ENCODE results near the gene STX17.

Gene STX17

DNA sequence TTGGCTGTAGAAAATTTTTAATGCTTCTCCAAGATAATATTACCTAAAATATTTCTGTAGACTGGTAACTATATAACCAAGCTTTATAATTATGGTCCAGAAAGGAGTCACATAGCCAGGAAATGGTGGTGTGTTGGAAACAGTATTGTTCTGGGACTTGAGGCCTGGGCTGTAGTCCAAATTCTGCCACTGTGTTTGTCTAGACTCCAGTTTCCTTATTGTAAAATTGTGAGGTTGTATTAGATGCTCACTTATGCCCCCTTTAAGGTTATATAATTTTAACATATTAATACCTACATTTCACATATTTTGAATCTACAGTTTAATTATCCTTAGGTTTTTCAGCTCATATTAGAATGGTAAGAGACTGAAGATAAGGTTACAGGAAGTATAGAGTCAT, 42.4 kb downstream of the STX17 start:
- TF ChIP-seq, protein P1, sequence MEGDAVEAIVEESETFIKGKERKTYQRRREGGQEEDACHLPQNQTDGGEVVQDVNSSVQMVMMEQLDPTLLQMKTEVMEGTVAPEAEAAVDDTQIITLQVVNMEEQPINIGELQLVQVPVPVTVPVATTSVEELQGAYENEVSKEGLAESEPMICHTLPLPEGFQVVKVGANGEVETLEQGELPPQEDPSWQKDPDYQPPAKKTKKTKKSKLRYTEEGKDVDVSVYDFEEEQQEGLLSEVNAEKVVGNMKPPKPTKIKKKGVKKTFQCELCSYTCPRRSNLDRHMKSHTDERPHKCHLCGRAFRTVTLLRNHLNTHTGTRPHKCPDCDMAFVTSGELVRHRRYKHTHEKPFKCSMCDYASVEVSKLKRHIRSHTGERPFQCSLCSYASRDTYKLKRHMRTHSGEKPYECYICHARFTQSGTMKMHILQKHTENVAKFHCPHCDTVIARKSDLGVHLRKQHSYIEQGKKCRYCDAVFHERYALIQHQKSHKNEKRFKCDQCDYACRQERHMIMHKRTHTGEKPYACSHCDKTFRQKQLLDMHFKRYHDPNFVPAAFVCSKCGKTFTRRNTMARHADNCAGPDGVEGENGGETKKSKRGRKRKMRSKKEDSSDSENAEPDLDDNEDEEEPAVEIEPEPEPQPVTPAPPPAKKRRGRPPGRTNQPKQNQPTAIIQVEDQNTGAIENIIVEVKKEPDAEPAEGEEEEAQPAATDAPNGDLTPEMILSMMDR (IDR thresholded peaks at IDR 0.05) = no peak
- TF ChIP-seq ZFX (IDR thresholded peaks at IDR 0.05; ENCODE audit: borderline replicate concordance) = no peak
- H3K27ac ChIP-seq = no peak overlapping the region

DNA sequence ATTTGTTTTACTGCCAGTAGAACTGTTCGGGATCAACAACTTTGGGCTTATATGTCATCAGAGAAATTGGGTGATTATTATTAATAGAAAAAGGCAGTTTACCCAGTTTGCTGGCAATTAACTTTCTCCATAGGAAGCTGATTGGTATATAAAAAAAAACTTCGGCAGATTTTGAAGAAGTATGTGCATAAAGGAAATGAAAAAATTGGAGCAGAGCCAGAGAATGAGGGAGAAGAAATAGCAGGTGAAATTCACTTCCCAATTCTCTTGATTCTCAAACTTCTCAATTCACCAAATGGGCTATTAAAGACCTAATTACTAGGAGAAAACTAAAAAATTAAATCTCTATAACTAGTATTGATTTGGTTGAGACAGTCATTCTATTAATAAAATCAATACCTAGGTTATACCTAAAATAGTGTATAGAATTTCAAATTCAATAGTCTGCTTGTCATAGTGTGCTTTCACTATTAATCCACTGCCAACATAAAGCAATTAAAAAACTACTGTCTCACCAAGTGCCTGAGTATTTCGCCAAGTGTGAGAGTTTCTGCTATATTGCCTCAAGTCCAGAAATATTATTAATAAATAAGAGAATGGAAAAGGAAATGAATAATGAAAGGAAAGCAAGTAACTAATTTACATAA, 47.5 kb downstream of the STX17 start:
- TF ChIP-seq ZFX (IDR thresholded peaks at IDR 0.05; ENCODE audit: borderline replicate concordance) = no peak
- TF ChIP-seq, protein P1 (IDR thresholded peaks at IDR 0.05) = no peak

GRCh38 chr9:99954819-99955218, 48.4 kb downstream of the STX17 start:
- no peak overlapping the region for H3K27ac ChIP-seq
- TF ChIP-seq, protein P1 (IDR thresholded peaks at IDR 0.05) = no peak
- TF ChIP-seq ZFX (IDR thresholded peaks at IDR 0.05; ENCODE audit: borderline replicate concordance) = no peak

More for the DNA sequence above, 47.5 kb downstream of the STX17 start:
- no peak overlapping the region for H3K27ac ChIP-seq

DNA sequence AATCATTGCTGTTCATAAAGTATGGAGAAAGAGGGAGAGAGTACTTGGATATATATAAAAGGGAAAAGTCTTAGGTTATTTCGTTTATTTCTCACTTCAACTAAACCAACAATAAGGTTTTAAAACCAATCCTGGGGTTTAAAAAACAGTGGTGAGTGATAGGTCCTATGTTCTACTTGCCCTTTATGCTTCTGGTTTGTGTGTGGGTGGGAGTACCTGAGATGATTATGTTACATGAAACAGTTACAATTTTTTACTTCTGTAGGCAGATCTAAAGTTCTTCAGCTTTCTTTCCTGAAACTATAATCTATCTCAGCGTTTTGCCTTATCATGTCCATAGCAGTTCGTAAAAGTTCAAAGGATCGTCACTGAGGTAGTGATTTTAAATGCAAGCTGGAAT, 49.2 kb downstream of the STX17 start:
- no peak overlapping the region for H3K27ac ChIP-seq
- no peak for TF ChIP-seq ZFX (IDR thresholded peaks at IDR 0.05; ENCODE audit: borderline replicate concordance)
- TF ChIP-seq, protein P1 (IDR thresholded peaks at IDR 0.05) = no peak

DNA sequence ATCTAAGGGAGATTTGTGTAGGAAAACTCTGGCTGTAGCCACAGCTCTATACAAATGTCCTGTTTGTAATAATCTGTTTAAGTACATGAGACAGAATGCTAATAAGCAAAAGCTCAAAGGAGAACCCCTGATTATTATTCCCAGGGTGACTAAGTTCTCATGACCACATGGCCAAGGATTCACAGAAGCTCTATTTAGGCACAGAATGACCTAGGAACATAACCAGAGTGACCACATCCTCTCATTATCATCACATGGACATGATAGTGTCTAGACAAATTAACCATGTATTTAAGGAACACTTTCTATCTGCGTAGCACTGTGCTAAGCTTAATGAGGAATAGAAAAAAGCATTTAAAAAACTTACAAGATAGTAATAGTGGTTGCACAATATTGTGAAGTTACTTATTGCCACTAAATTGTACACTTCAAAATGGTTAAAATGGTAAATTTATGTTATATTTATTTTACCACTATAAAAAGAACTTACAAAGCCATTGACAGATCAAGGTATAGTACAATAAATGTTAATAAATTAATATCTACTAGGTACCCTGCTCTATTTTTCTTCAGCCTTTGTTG, 56.3 kb downstream of the STX17 start:
- no peak for TF ChIP-seq ZFX (IDR thresholded peaks at IDR 0.05; ENCODE audit: borderline replicate concordance)
- TF ChIP-seq, protein P1 (IDR thresholded peaks at IDR 0.05) = no peak
- no peak overlapping the region for H3K27ac ChIP-seq

- TF ChIP-seq, protein P1 (IDR thresholded peaks at IDR 0.05) = no peak
- no peak for TF ChIP-seq ZFX (IDR thresholded peaks at IDR 0.05; ENCODE audit: borderline replicate concordance)
- H3K27ac ChIP-seq = no peak overlapping the region
Observed at GRCh38 chr9:99964336-99964735, 57.9 kb downstream of the STX17 start.

DNA sequence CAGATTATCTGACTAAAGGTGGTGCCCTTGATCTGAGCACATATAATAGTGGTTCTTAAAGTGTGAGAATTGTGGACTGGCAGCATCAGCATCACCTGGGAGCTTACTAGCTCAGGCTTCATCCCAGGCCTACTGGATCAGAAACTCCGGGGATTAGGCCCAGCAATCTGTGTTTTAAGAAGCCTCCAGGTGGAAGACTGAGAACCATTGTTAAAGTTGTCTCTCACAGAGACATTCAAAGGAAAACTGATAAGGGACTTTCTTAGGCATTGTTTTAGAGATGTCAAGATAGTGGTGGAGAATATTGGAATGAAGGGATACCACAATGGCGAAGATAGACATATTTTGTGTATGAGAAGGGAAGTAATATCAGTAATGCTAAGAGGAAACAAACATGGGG, 59.5 kb downstream of the STX17 start:
- no peak overlapping the region for H3K27ac ChIP-seq

More for the DNA sequence above, 59.5 kb downstream of the STX17 start:
- TF ChIP-seq, protein P1 (IDR thresholded peaks at IDR 0.05) = no peak
- no peak for TF ChIP-seq ZFX (IDR thresholded peaks at IDR 0.05; ENCODE audit: borderline replicate concordance)
